Glomerular visceral epithelial cell (primary cell): ENCODE measurements around the gene KCP.
"Not testable (repeated sequence)": the region's sequence is repeated elsewhere in the genome, so short reads cannot be mapped to it uniquely, and the experiment has no call there.

Source experiments
- DNase-seq: peaks from one replicate; pipeline ENCODE4 v3.0.0-alpha.2; 2016; ENCODE audit errors: extremely low spot score

KCP gene

DNA sequence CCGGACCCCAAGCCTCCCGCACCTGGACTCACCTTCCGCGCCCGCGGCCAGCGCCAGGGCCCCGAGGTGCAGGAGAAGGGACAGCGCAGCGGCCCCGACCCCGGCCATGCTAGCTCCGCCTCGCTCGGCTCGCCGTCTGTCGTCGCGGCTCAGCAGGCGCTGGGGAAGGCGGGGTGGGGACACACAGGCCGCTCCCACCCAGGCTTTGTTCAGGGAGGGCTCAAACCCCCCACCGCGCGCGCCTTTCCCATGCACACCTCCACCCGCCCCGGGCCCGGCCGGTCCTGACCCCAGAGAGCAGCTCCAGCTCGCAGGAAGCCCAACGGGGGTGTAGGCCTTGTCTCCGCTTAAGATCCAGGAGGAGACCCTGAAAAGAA is at the start of gene KCP:
Gene KCP, minus strand, starts transcription at position 141 of the 377 bp plus-strand sequence. Its CDS starts 33 bp downstream, at position 108.
- no peak for DNase-seq

- no peak for DNase-seq
Measured at GRCh38 chr7:128959296-128959695, 48.8 kb upstream of the KCP start.

DNA sequence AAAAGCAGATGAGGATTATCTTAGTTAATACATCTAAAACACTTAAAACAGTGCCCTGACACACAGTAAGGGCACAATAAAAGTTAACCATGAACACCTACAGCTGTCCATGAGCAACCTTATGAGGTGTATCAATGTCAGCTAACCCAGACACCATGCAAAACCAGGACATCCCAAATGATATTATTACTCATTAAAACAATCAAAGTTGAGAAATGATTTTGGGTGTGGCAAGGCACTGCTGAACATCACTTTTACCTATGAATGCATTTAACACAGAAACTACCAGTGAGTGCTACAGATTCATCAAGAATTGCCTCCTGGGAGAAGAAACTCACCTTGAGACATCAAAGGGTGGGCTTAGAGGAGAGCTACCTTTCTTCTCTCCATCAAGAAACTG is 45.5 kb upstream of the KCP start:
- no peak for DNase-seq

DNA sequence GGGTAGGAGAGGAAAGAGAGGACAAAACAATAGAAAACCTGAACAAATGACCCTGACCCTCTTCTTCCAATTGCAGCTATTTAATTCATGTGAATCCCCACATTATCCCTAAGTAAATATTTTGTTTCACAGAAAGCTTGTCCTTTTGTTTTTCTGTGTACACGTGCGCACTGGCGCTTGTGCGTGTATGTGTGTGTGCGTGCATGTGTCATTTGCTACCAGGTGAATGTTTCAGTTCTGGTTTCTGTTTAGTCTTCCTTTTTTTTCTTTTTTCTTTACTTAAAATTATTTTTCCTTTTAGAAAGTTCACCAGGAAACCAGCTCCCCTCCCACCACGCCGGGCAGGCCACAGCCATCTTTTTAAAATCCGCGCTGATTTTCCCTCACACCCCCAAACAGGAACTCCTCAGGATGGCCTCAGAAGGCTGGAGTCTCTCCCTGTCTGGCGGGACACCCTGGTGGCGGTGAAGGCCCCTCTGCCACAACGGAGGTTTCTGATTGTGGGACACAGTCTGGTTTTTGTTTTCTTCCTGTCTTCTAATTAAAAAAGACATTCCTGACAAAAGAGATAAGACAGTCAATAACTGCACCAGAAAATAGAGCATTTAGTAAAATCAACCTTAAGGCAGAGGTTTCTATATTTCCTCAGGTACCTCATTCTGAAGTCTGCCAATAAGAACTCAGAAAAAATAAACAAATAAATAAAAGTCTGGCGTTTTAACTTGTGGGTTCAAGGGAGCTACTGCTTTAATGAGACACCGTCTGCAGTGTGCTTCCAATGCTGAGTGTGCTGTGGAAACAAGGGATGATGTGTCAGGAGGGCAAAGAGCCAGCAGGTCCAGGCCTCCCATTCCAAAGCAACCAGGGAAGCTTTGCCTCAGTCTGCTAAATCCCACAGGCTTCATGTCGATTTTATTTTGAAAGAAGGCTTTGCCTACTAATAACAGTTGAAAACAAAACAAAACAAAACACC is 44.6 kb upstream of the KCP start:
- no peak for DNase-seq

DNA sequence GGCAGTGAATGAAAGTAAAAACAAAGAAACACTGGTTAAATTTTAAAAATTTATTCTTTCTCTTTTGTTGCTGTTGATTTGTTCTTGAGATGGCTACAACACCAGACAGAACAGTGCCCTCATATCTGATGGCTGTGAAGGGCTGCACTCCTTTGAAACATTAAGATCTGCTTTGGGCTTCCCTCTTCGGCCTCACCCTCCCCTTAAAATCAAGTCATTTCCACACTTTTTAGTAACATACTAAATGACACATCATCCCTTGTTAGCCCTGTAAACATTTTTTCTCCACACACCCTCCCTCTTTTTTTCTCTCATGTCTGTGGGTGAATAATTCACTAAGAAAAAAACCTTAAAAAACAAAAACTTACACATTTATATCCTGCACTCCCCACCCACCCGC is 43.6 kb upstream of the KCP start:
- no peak for DNase-seq

DNA sequence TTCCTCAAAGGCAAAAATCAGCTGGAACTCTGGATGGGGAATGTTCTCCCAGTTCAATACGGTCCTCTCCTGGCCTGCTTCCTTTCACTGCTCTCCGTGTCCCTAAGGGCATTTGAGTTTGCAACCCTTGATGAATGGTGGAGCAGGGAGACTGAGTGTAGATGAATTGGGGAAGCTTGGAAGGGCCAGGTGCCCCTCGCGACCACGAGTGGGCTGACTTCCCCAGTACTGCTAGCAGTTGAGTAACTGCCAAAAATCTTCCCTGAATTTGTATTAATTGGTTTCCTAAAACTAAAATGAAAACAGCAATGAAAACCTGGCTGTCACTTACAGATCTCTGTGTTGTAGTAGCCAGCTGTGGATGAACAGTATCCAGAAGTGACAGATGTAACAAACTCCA is 40.8 kb upstream of the KCP start:
- no peak for DNase-seq

DNA sequence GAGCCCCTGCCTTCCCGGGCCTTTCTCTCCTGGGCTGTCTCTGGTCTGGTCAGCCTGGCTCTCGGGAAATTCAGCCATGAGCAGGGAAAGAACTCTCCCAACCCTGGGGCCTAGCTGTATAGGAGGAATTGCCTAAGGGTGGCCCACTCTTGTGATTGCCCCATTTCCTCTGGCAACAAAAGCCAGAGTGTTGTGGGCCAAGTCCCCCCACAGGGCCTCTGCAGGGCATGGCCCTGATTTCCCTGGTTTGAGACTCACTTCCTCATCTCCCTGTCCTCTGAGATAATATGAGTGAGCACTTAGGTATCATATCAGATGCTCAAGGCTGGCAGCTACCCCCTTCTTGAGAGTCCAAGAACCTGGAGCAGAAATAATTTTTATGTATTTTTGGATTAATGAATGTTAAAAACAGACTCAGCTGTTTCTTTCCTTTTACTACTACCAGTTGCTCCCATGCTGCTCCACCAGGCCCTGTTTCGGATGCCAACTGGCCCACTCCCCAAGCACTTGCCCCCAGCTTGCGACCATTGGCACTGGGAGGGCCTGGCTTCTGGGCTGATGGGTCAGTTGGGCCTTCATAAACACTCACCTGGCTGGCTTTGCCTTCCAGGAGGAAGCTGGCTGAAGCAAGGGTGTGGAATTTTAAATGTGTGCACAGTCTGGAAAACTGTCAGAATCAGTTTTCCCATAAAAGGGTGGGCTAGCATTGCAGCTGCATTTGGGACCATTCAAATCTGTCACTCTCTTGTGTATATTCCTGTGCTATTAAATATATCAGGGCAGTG is 38.7 kb upstream of the KCP start:
- no peak for DNase-seq

DNA sequence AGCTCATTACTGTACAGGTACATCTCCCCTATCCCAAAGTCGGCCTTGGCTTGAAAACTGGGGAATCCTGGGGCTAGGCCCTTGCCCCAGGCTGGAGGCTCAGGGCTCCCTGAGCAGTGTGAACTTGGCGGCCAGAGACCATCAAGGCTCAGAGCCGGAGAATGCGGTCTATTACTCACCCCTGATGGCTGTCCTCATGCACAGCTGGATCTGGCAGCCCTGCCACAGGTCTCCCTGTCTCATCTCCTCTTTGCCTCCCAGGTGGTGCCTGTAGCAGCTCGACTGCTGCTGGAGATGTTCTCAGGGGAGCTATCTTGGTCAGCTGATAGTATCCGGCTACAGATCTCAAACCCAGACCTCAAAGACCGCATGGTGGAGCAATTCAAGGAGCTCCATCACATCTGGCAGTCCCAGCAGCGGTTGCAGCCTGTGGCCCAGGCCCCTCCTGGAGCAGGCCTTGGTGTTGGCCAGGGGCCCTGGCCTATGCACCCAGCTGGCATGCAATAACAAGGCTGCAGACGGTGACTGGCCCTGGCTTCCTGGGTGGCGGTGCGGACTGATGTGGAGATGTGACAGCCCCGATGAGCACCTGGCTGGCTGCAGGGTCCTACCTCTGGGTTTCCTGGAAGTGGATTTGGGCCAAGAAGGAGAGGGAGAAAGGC is 37.9 kb upstream of the KCP start:
- DNase-seq, result no peak

GRCh38 chr7:128947854-128948253 is 37.3 kb upstream of the KCP start:
- DNase-seq, result no peak

GRCh38 chr7:128946936-128947830 is 36.7 kb upstream of the KCP start:
- no peak for DNase-seq

DNA sequence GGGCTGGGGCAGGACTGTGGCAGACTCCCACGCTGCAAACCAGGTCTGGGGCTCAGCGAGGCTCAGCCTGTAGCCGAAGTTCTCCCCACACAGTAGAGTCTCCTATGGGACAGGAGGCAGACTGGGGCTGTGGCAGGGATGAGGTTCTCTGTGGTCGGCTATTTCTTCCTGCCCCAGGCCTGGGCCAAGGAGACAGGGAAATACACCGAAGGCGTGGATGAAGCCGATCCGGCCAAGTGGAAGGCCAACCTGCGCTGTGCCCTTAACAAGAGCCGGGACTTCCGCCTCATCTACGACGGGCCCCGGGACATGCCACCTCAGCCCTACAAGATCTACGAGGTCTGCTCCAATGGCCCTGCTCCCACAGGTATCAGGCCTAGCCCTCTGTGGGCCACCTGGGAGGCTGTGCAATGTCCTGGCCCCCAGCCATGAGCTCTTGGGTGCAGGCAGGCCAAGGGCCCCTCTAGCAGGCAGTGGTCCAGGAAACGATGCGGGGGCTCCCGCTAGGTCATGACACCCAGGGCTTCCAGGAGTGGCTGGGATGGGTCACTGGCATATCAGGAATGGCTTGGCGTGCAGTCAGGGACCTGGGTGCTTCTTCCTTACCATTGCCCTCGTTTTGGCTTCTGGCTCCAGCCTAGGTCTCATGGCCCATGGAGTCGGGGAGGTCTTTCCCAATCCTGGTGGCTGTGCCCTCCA is 35.3 kb upstream of the KCP start:
- DNase-seq, result no peak

- no peak for DNase-seq
Measured at GRCh38 chr7:128944487-128945236, 34.2 kb upstream of the KCP start.

GRCh38 chr7:128943251-128943650 is 32.7 kb upstream of the KCP start:
- not testable (repeated sequence) for DNase-seq

- no peak for DNase-seq
Measured at GRCh38 chr7:128941946-128942526, 31.5 kb upstream of the KCP start.

DNA sequence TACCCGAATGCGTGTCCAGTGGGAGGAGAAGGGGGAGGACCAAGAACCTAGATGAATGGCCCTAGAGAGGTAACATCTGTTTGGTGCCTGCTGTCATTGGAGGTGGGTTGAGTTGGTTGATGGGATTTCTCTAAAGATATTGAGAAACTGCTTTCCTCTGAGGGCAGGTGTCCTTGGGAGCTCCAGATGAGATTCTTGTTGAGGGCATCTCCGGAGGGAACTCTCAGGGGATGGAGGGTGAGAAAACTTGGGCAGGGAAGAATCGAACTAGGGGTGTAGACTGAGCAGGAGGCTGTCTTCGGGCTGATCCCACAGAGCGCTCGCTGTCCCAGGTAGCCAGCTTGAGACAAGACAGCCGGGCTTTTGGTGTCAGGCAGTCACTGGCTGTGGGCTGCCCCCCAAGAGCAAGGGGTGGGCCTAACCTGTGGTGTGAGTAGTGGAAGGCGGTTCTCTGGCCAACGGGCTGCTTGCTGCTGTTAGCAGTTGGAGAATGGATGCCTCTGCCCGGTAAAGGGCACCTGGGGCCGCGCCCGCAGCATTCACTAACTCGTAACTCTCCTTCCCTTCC is 30.9 kb upstream of the KCP start:
- DNase-seq, result no peak

DNA sequence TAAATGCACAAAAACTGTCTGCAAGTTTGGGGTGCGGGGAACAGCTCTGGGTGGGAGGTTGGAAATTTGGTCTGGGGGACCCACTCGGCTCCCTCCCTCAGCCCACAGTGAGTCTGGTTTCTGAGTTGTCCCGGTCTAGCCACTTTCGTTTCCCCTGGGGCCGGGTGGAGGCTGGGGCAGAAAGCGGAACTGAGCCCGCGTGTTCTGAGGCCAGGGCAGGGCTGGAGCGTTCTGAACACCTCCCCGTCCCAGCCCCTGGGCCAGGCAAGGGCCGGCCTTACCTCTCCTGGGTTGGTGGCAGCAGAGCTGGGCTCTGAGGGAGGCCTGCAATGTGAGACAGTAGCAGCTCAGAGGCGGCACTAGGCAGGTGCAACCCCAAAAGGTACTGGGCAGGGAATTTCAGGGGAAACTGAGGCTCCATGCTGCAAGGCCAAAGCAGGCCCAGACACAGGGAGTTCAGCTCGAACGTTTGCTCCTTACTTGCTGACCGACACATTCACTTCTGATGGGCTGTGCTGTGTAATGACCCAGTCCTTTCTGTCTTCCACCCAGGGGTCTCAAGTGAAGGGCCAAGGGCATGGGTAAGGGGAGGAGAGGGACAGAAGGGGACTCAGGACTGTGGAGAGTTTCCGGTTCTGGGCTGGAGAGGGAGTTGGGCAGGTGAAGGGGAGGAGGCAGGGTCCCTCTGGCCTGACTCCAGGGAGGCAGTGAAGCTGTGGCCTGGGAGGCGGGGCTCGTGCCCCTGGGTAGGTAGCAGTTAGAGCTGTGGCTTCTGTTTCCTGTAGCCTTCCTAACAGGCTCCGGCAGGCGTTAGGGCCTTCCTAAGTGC is 30.2 kb upstream of the KCP start:
- DNase-seq, result no peak

DNA sequence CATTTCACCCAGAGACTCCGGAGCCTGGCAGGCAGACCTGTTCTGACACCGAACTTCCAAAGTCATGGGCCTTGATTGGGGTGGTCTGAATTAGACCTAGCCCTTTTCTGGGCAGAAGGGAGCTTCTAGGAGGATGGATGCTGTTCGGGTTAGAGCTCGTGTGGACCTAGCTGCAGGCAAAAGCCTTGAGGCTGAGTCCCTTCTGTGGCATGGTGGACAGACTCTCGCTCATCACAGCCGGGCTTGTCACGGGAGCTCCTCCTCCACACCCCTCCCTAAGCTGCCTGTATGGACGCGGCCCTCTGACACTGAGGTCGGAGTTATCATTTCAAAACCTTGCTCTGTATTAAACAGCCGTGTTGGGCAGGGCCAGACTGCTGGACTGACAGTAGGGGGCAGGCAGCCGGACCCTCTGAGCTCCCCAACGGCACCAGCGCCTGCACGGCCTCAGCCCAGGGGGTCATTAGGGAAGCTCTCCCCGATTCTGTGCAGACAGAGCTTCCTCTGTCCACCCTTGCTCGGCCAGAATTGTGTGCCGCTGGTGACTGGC is 29.4 kb upstream of the KCP start:
- DNase-seq, result no peak
